Measurements from ENCODE around the gene MISP. TPM values are rescaled to one million over a fixed set of nuclear protein-coding genes. Genes with fewer than 3 reads are reported as not detected.

The MISP gene
- total and polyA plus RNA-seq, 4 donors, result 0.12 to 53.3 (median 1.0) TPM; not detected in 1

DNA sequence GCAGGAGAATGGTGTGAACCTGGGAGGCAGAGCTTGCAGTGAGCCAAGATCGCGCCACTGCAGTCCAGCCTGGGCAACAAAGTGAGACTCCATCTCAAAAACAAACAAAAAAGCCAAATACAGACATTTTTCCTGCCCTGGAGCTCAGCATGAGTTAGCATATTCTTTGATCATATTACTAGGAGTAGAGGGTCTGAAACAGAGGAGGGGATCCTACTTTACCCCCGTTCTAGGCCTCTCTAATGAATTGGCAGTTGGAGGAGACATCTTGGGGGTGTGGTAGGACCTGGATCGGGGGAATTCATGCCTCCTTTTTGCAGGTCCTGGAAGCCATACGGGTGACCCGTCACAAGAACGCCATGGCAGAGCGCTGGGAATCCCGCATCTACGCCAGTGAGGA lies 12.3 kb downstream of the MISP start:
- DNase-seq (no peak), ATAC-seq (ENCODE audit: low FRiP score) (no peak)
- Histone ChIP-seq H3K4me3 (ENCODE audit: low read length in 2 of 2) (no peak overlapping the region), H3K27me3 (ENCODE audit: control insufficient read depth in 1 of 2, insufficient read depth in 2 of 2, low read length in 1 of 2) (no peaks in the 10 kb centered on the region), H3K27ac (ENCODE audit: low read depth in 1 of 2, low read length in 2 of 2) (no peak overlapping the region), H3K9me3 (ENCODE audit: control insufficient read depth, low read length) (peaks cover 2% of the 10 kb centered on the region), H3K36me3 (ENCODE audit: control insufficient read depth in 1 of 2, insufficient read depth in 2 of 2, low read length in 1 of 2) (no peaks in the 10 kb centered on the region), H3K4me1 (ENCODE audit: control insufficient read depth in 1 of 2, insufficient read depth in 2 of 2, low read length in 2 of 2) (no peaks in the 10 kb centered on the region)
- 93 to 94% methylated on average over 10 of the region's 10 CpGs for WGBS, 2 donors
- intact Hi-C loops (cut with DNase I), result no loop called here

DNA sequence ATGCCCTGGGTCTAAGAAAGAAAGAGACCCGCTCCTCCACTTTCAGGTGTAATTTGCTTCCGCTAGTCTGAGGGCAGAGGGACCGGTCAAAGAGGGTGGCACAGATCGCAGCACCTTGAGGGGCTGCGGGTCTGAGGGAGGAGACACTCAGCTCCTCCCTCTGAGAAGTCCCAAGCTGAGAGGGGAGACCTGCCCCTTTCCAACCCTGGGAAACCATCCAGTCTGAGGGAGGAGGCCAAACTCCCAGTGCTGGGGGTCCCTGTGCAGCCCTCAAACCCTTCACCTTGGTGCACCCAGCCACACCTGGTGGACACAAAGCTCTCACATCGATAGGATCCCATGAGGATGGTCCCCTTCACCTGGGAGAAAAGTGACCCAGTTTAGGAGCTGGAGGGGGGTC lies 13.0 kb downstream of the MISP start:
- DNase-seq, result no peak
- H3K36me3 ChIP-seq (ENCODE audit: control insufficient read depth in 1 of 2, insufficient read depth in 2 of 2, low read length in 1 of 2), result no peaks in the 10 kb centered on the region
- no peak overlapping the region for H3K4me3 ChIP-seq (ENCODE audit: low read length in 2 of 2)
- intact Hi-C loops (cut with DNase I), result no loop called here
- no peaks in the 10 kb centered on the region for H3K9me3 ChIP-seq (ENCODE audit: control insufficient read depth, low read length)
- H3K27ac ChIP-seq (ENCODE audit: low read depth in 1 of 2, low read length in 2 of 2), result no peak overlapping the region
- no peak for ATAC-seq (ENCODE audit: low FRiP score)
- H3K4me1 ChIP-seq (ENCODE audit: control insufficient read depth in 1 of 2, insufficient read depth in 2 of 2, low read length in 2 of 2), result no peaks in the 10 kb centered on the region
- WGBS, 2 donors, result 93 to 95% methylated on average over 6 of the region's 6 CpGs
- no peaks in the 10 kb centered on the region for H3K27me3 ChIP-seq (ENCODE audit: control insufficient read depth in 1 of 2, insufficient read depth in 2 of 2, low read length in 1 of 2)

DNA sequence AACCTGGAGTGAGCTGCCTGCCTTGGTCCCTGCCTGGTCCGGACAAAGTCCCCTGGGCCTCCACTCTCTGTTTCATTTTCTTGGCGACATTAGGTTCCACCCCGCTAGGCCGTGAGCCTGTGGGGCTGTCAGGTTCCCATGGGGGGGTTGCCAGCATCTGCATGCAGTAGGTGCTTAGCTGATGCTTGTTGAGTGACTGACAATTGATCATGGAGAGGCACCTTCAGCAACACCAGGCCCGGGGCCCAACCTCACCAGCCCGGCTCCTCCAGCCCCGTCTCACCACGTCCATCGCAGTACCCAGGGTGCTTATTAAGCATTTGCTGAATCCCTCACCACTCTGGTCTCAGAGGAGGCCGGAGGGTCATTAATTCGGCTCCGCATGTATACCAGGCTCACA lies 13.4 kb downstream of the MISP start:
- DNase-seq, result no peak
- Histone ChIP-seq H3K27me3 (ENCODE audit: control insufficient read depth in 1 of 2, insufficient read depth in 2 of 2, low read length in 1 of 2) (no peaks in the 10 kb centered on the region), H3K4me1 (ENCODE audit: control insufficient read depth in 1 of 2, insufficient read depth in 2 of 2, low read length in 2 of 2) (no peaks in the 10 kb centered on the region), H3K36me3 (ENCODE audit: control insufficient read depth in 1 of 2, insufficient read depth in 2 of 2, low read length in 1 of 2) (no peaks in the 10 kb centered on the region), H3K4me3 (ENCODE audit: low read length in 2 of 2) (no peak overlapping the region), H3K9me3 (ENCODE audit: control insufficient read depth, low read length) (no peaks in the 10 kb centered on the region), H3K27ac (ENCODE audit: low read depth in 1 of 2, low read length in 2 of 2) (no peak overlapping the region)
- WGBS, 2 donors, result 94 to 95% methylated on average over 12 of the region's 12 CpGs
- ATAC-seq (ENCODE audit: low FRiP score), result no peak
- intact Hi-C loops (cut with DNase I), result no loop called here

DNA sequence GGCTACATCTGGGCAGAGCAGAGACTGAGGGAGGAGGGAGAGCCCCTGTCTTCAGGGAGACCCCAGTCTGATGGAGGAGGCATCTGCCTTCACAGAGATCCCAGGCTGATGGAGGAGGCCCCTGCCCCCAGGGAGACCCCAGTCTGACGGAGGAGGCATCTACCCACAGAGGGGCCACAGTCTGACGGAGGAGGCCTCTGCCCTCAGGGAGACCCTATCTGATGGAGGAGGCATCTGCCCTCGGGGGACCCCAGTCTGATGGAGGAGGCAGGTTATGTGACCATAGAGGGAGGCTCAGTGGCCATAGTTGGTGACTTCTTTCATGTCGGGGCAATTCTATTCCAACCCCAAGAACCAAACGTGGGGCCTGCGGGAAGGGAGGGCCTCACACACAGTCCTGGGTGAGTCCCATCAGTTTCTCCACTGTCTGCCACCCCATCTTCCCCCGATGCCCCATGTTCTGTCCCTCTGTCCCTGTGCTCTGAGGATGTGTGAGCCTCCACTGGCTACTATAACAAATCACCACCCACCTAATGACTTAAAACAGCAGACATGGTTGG lies 14.3 kb downstream of the MISP start:
- Histone ChIP-seq H3K36me3 (ENCODE audit: control insufficient read depth in 1 of 2, insufficient read depth in 2 of 2, low read length in 1 of 2) (no peaks in the 10 kb centered on the region), H3K4me3 (ENCODE audit: low read length in 2 of 2) (no peak overlapping the region), H3K27ac (ENCODE audit: low read depth in 1 of 2, low read length in 2 of 2) (no peak overlapping the region), H3K9me3 (ENCODE audit: control insufficient read depth, low read length) (no peaks in the 10 kb centered on the region), H3K4me1 (ENCODE audit: control insufficient read depth in 1 of 2, insufficient read depth in 2 of 2, low read length in 2 of 2) (no peaks in the 10 kb centered on the region), H3K27me3 (ENCODE audit: control insufficient read depth in 1 of 2, insufficient read depth in 2 of 2, low read length in 1 of 2) (no peaks in the 10 kb centered on the region)
- DNase-seq (no peak), ATAC-seq (ENCODE audit: low FRiP score) (no peak)
- 84 to 88% methylated on average over 7 of the region's 7 CpGs for WGBS, 2 donors
- intact Hi-C loops (cut with DNase I), result no loop called here

DNA sequence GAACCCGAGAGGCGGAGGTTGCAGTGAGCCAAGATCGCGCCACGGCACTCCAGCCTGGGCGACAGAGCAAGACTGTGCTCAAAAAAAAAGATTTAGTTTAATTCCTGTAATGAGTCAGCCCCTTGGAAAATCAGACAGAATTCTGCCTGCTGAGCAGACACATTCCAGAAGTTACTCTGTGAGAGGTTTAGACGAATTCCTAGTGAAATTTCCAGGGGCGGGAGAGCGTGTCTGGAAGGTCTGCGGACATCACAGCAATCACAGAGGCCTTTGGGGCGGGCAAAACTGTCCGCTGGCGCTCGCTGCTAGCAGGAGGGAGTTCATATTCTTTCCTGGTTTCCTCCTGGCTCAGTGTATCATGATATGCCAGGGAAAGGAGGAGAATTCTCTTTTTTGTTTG lies 17.5 kb downstream of the MISP start:
- Histone ChIP-seq H3K4me1 (ENCODE audit: control insufficient read depth in 1 of 2, insufficient read depth in 2 of 2, low read length in 2 of 2) (no peaks in the 10 kb centered on the region), H3K9me3 (ENCODE audit: control insufficient read depth, low read length) (no peaks in the 10 kb centered on the region), H3K27ac (ENCODE audit: low read depth in 1 of 2, low read length in 2 of 2) (no peak overlapping the region), H3K4me3 (ENCODE audit: low read length in 2 of 2) (no peak overlapping the region), H3K36me3 (ENCODE audit: control insufficient read depth in 1 of 2, insufficient read depth in 2 of 2, low read length in 1 of 2) (no peaks in the 10 kb centered on the region), H3K27me3 (ENCODE audit: control insufficient read depth in 1 of 2, insufficient read depth in 2 of 2, low read length in 1 of 2) (no peaks in the 10 kb centered on the region)
- WGBS, 2 donors, result 4 to 7% methylated on average over 14 of the region's 14 CpGs
- ATAC-seq (ENCODE audit: low FRiP score) (peak; percentile 31), DNase-seq (no peak)
- intact Hi-C loops (cut with DNase I), result no loop called here

DNA sequence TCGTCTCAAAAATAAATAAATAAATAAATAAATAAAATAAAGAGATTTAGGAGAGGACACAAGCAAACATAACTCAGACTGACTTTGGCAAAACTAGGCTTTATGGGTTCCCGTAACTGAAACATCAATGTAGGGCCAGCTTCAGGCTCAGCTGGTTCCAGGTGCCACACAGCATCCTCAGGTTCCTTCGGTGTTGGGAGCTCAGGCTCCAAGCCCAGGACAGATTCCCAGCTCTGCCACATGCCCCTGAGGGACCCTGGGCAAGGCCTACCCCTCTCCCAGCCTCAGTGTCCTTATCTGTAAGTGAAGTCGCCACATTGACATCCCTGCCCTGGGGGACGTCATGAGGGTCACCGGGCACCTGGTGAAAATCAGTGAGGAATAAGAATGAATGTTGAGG lies 18.7 kb downstream of the MISP start:
- intact Hi-C loops (cut with DNase I), result loop anchor here (2.0 to 10.0 kb wide), 4 partner anchors 151 to 215 kb away; partner anchors contain the start of gene WDR18 (in 2 of the 2)
- 85 to 91% methylated on average over 6 of the region's 6 CpGs for WGBS, 2 donors
- no peak for ATAC-seq (ENCODE audit: low FRiP score)
- H3K9me3 ChIP-seq (ENCODE audit: control insufficient read depth, low read length), result no peaks in the 10 kb centered on the region
- no peak for DNase-seq
- H3K36me3 ChIP-seq (ENCODE audit: control insufficient read depth in 1 of 2, insufficient read depth in 2 of 2, low read length in 1 of 2), result no peaks in the 10 kb centered on the region
- no peaks in the 10 kb centered on the region for H3K4me1 ChIP-seq (ENCODE audit: control insufficient read depth in 1 of 2, insufficient read depth in 2 of 2, low read length in 2 of 2)
- H3K27ac ChIP-seq (ENCODE audit: low read depth in 1 of 2, low read length in 2 of 2), result no peak overlapping the region
- no peak overlapping the region for H3K4me3 ChIP-seq (ENCODE audit: low read length in 2 of 2)
- H3K27me3 ChIP-seq (ENCODE audit: control insufficient read depth in 1 of 2, insufficient read depth in 2 of 2, low read length in 1 of 2), result no peaks in the 10 kb centered on the region

DNA sequence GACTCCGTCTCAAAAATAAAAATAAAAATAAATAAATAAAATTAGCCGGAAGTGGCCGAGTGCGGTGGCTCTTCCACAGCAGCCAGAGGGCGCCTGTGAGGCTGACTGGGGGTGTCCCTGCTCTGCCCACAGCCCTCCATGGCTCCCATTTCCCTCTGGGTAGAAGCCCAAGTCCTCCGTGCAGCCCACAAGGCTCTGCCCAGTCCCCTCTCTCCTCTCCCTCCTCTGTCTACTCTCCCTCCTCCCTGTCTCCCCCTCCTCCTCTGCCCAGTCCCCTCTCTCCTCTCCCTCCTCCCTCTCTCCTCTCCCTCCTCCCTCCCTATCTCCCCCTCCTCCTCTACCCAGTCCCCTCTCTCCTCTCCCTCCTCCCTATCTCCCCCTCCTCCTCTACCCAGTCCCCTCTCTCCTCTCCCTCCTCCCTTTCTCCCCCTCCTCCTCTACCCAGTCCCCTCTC lies 20.4 kb downstream of the MISP start:
- Histone ChIP-seq H3K4me1 (ENCODE audit: control insufficient read depth in 1 of 2, insufficient read depth in 2 of 2, low read length in 2 of 2) (no peaks in the 10 kb centered on the region), H3K36me3 (ENCODE audit: control insufficient read depth in 1 of 2, insufficient read depth in 2 of 2, low read length in 1 of 2) (no peaks in the 10 kb centered on the region), H3K27ac (ENCODE audit: low read depth in 1 of 2, low read length in 2 of 2) (no peak overlapping the region), H3K4me3 (ENCODE audit: low read length in 2 of 2) (no peak overlapping the region), H3K27me3 (ENCODE audit: control insufficient read depth in 1 of 2, insufficient read depth in 2 of 2, low read length in 1 of 2) (no peaks in the 10 kb centered on the region), H3K9me3 (ENCODE audit: control insufficient read depth, low read length) (no peaks in the 10 kb centered on the region)
- ATAC-seq (ENCODE audit: low FRiP score) (no peak), DNase-seq (no peak)
- 26 to 38% methylated on average over 6 of the region's 6 CpGs for WGBS, 2 donors
- intact Hi-C loops (cut with DNase I), result loop anchor here (2.0 to 10.0 kb wide), 4 partner anchors 149 to 213 kb away; partner anchors contain the start of gene WDR18 (in 2 of the 2)

DNA sequence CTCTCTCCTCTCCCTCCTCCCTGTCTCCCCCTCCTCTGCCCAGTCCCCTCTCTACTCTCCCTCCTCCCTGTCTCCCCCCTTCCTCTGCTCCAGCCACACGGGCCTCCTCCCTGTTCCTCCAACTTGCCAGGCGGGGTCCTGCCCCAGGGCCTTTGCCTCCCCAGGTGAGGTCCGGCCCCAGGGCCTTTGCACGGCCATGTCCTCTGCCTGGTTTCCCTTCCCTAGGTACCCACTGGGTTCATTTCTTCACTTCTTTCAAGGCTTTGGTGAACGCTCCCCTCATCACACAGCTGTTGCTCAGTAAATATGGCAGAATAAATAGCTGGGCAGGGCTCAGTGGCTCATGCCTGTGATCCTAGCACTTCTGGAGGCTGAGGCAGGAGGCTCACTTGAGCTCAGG lies 21.2 kb downstream of the MISP start:
- Histone ChIP-seq H3K4me3 (ENCODE audit: low read length in 2 of 2) (no peak overlapping the region), H3K4me1 (ENCODE audit: control insufficient read depth in 1 of 2, insufficient read depth in 2 of 2, low read length in 2 of 2) (no peaks in the 10 kb centered on the region), H3K27ac (ENCODE audit: low read depth in 1 of 2, low read length in 2 of 2) (no peak overlapping the region), H3K27me3 (ENCODE audit: control insufficient read depth in 1 of 2, insufficient read depth in 2 of 2, low read length in 1 of 2) (no peaks in the 10 kb centered on the region), H3K9me3 (ENCODE audit: control insufficient read depth, low read length) (no peaks in the 10 kb centered on the region), H3K36me3 (ENCODE audit: control insufficient read depth in 1 of 2, insufficient read depth in 2 of 2, low read length in 1 of 2) (no peaks in the 10 kb centered on the region)
- ATAC-seq (ENCODE audit: low FRiP score) (no peak), DNase-seq (no peak)
- intact Hi-C loops (cut with DNase I), result loop anchor here (5.0 to 10.0 kb wide), 2 partner anchors 150 to 213 kb away; partner anchors contain the start of gene WDR18 (in 1 of the 2)
- 90 to 91% methylated on average over 5 of the region's 5 CpGs for WGBS, 2 donors

DNA sequence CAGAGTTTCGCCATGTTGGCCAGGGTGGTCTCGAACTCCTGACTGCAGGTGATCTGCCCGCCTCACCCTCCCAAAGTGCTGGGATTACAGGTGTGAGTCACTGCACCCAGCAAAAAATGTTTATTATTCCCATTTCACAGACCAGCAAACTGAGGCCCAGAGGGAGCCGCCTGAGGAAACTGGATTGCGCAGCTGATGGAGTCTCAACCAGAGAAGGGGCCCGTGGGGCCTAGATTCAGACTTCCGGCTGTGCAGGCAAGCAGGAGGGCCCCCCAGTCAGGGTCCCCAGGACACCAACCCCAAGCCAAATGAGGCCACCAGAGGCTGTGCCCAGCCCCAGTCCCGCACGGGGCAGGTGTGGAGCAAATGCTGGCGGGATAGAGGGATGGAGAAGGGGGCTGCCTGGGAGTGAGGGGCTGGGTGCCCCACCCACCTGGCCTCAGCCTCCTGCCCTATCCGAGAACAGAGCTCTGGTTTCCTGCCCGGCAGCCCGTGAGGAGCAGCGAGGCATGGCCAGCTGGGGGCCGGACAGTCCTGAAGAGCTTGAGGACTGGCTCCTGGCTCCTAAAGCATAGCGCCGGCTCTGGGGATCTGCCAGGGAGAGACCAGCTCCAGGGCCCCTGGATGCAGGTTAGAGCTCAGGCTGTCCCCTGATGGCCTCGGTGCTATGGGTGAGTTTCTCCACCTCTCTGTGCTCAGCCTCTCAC lies 22.0 kb downstream of the MISP start:
- H3K4me3 ChIP-seq (ENCODE audit: low read length in 2 of 2), result no peak overlapping the region
- 78 to 83% methylated on average over 18 of the region's 18 CpGs for WGBS, 2 donors
- H3K36me3 ChIP-seq (ENCODE audit: control insufficient read depth in 1 of 2, insufficient read depth in 2 of 2, low read length in 1 of 2), result no peaks in the 10 kb centered on the region
- H3K9me3 ChIP-seq (ENCODE audit: control insufficient read depth, low read length), result no peaks in the 10 kb centered on the region
- intact Hi-C loops (cut with DNase I), result loop anchor here (5.0 to 10.0 kb wide), 2 partner anchors 149 to 212 kb away; partner anchors contain the start of gene WDR18 (in 1 of the 2)
- no peaks in the 10 kb centered on the region for H3K27me3 ChIP-seq (ENCODE audit: control insufficient read depth in 1 of 2, insufficient read depth in 2 of 2, low read length in 1 of 2)
- H3K4me1 ChIP-seq (ENCODE audit: control insufficient read depth in 1 of 2, insufficient read depth in 2 of 2, low read length in 2 of 2), result no peaks in the 10 kb centered on the region
- no peak for ATAC-seq (ENCODE audit: low FRiP score)
- DNase-seq, result no peak
- H3K27ac ChIP-seq (ENCODE audit: low read depth in 1 of 2, low read length in 2 of 2), result no peak overlapping the region
